Activated CD8-positive, alpha-beta memory T cell treated with anti-CD3 and anti-CD28 coated beads, Interleukin-2, amount 50 U/mL, for 1 hour (primary cell): ENCODE results near the gene IAH1.

Source experiments
- DNase-seq: peaks from one replicate; pipeline ENCODE4 v3.0.0-alpha.2; 2020; ENCODE audit errors: extremely low read depth

Gene IAH1

GRCh38 chr2:9527995-9528787 lies 53.8 kb downstream of the IAH1 start:
- DNase-seq = no peak

GRCh38 chr2:9532421-9532820 lies 58.1 kb downstream of the IAH1 start:
- DNase-seq = no peak

- DNase-seq = no peak
Observed at GRCh38 chr2:9533663-9534062, 59.3 kb downstream of the IAH1 start.

- no peak for DNase-seq
Observed at GRCh38 chr2:9535177-9535576, 60.8 kb downstream of the IAH1 start.

GRCh38 chr2:9536504-9536903 lies 62.2 kb downstream of the IAH1 start:
- no peak for DNase-seq

- no peak for DNase-seq
Observed at GRCh38 chr2:9538000-9538507, 63.7 kb downstream of the IAH1 start.
